ENCODE results near the gene PCF11.

GRCh38 chr11:83122050-83122449 lies 34.9 kb upstream of the PCF11 start:
- no peak for TF ChIP-seq CTCF (IDR thresholded peaks at IDR 0.05)
- no peak for TF ChIP-seq POLR2A (IDR thresholded peaks at IDR 0.05)

Measured in adrenal gland (tissue), 5 donors.